GM12864 (cell line): ENCODE measurements around the gene PDP2.

ENCODE experiments used
- DNase-seq: peaks from one replicate; pipeline ENCODE4 v3.0.0-alpha.2; 2011; ENCODE audit warnings: low read depth
- H3K4me3 ChIP-seq: 2 replicates; pipeline ENCODE4 v1.5.1; 2011; ENCODE audit warnings: mild to moderate bottlenecking, low read depth, low read length, control low read depth
- TF ChIP-seq, protein P1 (sequence below): IDR thresholded peaks from 2 replicates; pipeline ENCODE4 v1.5.1; 2011; ENCODE audit warnings: low read depth, mild to moderate bottlenecking, moderate library complexity, low read length, control low read depth, inconsistent platforms; ENCODE audit errors: missing control alignments

The PDP2 gene

DNA sequence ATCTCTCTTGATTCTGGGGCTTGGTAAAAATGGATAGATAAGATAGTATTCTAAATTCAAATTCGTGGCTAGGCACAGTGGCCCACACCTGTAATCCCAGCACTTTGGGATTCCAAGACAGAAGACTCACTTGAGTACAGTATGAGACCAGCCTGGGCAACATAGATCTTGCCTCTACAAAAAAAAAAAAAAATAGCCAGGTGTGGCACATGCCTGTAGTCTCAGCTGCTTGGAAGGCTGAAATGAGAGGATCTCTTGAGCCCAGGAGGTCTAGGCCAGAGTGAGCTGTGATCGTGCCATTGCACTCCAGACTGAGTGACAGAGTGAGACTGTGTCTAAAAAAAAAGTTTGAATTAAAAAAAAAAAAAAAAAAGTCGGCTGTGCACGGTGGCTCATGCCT, 9.3 kb downstream of the PDP2 start:
- TF ChIP-seq, protein P1, sequence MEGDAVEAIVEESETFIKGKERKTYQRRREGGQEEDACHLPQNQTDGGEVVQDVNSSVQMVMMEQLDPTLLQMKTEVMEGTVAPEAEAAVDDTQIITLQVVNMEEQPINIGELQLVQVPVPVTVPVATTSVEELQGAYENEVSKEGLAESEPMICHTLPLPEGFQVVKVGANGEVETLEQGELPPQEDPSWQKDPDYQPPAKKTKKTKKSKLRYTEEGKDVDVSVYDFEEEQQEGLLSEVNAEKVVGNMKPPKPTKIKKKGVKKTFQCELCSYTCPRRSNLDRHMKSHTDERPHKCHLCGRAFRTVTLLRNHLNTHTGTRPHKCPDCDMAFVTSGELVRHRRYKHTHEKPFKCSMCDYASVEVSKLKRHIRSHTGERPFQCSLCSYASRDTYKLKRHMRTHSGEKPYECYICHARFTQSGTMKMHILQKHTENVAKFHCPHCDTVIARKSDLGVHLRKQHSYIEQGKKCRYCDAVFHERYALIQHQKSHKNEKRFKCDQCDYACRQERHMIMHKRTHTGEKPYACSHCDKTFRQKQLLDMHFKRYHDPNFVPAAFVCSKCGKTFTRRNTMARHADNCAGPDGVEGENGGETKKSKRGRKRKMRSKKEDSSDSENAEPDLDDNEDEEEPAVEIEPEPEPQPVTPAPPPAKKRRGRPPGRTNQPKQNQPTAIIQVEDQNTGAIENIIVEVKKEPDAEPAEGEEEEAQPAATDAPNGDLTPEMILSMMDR: no peak
- H3K4me3 ChIP-seq: no peak overlapping the region
- no peak for DNase-seq

DNA sequence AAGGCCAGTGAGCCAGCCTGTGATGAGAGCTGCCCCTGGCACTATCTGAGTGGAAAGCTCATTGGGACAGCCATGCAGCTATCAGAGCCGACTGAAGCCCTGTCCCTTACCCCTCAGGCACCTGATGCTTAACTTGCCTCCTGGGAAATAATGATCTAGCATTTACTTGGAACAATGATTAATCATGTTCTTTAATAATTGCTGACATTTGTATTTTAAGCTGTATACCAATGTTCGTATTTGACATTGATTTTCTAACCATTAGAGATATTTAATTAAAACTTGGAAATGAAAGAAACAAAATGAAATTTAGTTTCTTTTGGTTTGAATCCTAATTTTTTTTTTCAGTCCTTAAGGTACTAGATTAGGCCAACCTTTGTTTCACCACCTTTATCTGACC, 10.5 kb downstream of the PDP2 start:
- DNase-seq: no peak
- TF ChIP-seq, protein P1: no peak

DNA sequence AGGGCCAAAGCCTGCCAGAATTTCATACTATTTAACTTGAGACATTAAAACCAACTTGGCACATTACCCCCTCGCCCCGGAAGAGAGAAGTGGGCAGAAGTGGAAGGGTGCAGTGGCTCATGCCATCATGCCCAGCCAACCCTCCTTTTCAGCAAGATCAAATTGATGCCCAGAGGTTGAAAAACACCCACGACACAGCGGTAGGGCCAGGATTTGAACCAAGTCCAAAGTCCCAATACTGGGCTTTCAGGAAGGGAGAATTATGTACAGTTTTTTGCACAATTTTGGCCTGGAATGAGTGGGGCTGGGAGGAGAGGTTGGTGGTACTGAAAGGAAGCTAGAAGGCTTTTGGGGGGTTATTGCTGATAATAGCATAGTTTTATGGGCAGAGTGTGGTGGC, 11.0 kb downstream of the PDP2 start:
- H3K4me3 ChIP-seq: no peak overlapping the region
- TF ChIP-seq, protein P1: no peak
- no peak for DNase-seq

More for the DNA sequence above, 10.5 kb downstream of the PDP2 start:
- no peak overlapping the region for H3K4me3 ChIP-seq

DNA sequence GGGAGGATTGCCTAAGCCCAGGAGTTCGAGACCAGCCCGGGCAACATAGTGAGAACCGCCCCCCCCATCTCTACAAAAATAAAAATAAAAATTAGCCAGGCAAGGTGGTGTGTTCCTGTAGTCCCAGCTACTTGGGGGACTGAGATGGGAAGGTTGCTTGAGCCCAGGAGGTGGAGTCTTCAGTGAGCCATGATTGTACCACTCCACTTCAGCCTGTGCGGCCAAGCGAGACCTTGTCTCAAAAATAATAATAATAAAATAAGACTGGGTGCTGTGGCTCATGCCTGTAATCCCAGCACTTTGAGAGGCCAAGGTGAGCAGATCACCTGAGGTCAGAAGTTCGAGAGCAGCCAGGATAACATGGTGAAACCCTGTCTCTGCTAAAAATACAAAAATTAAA, 11.5 kb downstream of the PDP2 start:
- no peak for DNase-seq
- H3K4me3 ChIP-seq: no peak overlapping the region
- TF ChIP-seq, protein P1: no peak

DNA sequence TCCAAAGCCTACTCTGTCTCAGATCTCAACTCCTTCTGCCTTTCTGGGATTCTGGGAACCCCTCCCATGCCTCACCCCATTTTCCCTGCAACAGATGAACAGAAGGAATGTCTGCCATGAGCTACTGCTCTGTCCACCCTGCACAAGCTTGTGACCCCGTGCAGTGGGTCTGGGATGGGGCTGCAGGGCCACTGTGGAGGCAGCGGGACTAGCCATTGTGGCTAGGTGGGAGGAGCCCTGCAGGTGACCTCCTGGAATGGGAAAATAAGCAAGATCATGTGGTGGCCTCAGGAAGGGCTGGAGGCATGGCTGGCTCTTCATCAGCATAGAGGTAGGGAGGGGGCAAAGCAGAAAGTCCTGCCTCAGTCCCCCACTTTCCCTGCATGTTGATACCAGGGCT, 13.7 kb downstream of the PDP2 start:
- no peak overlapping the region for H3K4me3 ChIP-seq
- no peak for DNase-seq
- TF ChIP-seq, protein P1: no peak

DNA sequence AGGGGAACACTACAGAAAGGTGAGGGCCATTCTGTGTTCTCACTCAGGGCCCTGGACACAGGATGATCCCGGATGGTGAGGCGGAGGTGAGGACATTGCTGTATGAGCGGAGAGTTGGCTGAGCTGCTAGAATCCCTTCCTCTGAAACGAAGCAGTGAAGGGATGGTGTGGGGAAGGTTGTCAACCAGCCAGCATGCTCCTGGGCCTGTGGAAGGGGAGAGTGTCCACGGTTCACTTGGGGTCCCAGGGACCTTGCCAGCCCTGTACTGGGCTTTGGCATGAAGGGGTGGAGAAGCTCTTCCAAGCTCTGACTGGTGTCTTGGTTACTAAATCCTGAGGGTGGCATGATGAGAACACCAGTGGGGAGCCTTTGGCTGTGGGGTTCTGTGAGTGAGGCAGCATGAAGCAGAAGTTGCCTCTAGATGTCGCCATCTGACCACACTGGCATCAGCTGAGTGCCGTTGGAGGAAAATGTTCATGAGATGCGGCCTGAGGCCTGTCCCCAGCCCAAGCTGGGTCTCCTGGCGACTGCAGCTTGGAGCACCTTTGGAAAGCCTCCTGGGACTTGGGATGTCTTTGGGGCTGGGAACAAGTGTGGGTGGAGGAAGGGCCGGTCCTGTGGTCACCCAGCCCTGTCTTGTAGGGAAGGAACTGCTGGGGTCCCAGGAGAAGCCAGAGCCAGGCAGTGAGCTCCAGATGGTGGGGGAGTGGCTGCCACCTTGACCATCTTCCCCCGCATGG, 14.8 kb downstream of the PDP2 start:
- no peak for DNase-seq
- TF ChIP-seq, protein P1: peak; percentile 92
- H3K4me3 ChIP-seq: no peak overlapping the region

DNA sequence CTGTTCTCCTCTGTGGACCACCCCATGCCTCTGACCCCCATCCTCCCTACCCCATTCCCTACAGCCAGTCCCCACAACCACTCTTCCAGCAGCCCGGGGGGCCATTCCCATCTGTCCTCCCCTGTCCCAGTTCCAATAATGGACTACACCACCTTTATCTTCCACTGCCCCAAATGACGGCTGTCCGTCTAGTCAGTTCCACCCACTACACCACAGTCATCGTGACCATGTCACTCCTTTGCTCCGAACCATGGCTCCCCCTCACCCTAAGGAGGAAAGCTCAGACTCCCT, 15.3 kb downstream of the PDP2 start:
- TF ChIP-seq, protein P1: no peak
- no peak overlapping the region for H3K4me3 ChIP-seq
- no peak for DNase-seq
